NCI-H69 (cell line): ENCODE results near the gene IL1R2.

Experiments used
- DNase-seq: peaks from one replicate; lab custom pipeline; 2025; lab: John Stamatoyannopoulos, UW

IL1R2 gene

GRCh38 chr2:101975171-101975870 lies 16.4 kb upstream of the IL1R2 start:
- DNase-seq, result no peak

GRCh38 chr2:101976891-101977290 lies 14.9 kb upstream of the IL1R2 start:
- no peak for DNase-seq

DNA sequence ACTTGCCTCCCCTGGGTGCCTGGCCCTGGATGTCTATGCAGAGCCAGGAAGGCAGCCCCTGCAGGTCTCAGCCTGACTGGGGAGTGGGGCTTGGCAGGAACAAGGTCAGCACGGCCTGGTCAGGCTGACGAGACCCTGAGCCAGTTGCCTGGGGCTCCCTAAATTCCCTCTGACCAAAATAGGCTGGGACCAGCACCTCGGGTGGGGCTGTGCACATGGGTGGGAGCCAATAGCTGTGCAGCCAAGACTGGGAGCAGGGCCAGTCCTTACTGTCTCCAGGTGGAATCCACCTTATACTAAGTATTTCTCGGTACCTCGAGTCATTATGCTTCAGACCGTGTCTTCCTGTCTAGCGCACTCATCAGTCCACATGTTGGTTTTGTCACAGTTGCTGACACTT lies 11.4 kb upstream of the IL1R2 start:
- no peak for DNase-seq

- no peak for DNase-seq
Observed at GRCh38 chr2:101981066-101981465, 10.7 kb upstream of the IL1R2 start.

DNA sequence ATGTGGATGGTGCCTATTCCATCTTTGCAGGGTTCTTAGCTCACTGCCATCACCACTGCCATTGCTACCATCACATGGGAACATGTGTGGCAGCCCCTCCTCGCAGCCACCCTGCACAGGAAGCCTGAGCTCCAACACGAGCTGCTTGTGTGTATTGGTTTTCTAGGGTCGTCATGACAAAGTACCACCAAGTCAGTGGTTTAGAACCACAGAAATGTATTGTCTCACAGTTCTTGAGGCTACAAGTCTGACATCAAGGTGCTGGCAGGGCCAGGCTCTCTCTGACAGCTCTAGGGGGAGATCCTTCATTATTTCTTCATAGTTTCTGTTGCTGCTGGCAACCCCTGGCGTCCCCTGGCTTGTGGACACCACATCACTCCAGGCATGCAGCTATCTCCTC lies 10.3 kb upstream of the IL1R2 start:
- DNase-seq, result no peak

- DNase-seq, result no peak
Observed at GRCh38 chr2:101982495-101983029, 9.2 kb upstream of the IL1R2 start.

GRCh38 chr2:101983486-101983885 lies 8.3 kb upstream of the IL1R2 start:
- DNase-seq, result peak; percentile 17

GRCh38 chr2:101983928-101984327 lies 7.8 kb upstream of the IL1R2 start:
- no peak for DNase-seq

DNA sequence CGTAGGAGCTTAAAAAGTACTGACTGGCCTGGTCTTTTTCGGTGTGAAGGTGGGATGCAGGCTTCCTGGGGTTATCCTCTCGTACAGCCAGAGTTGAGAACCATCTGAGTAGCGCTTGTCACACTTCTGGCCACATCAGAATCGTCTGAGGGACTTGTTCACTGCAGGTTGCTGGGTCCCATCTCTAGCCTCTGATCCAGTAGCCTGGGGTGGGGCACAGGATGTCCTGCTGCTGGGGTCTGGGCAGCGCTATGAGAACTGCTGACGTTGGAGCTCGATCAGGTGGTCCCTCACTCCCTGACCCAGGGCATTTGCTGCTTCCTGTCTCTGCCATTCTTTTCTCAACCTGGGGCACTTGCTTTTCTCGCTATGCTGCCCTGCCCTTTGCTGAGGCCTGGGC lies 7.1 kb upstream of the IL1R2 start:
- no peak for DNase-seq

GRCh38 chr2:101985101-101985792 lies 6.5 kb upstream of the IL1R2 start:
- peak; percentile 2 for DNase-seq

DNA sequence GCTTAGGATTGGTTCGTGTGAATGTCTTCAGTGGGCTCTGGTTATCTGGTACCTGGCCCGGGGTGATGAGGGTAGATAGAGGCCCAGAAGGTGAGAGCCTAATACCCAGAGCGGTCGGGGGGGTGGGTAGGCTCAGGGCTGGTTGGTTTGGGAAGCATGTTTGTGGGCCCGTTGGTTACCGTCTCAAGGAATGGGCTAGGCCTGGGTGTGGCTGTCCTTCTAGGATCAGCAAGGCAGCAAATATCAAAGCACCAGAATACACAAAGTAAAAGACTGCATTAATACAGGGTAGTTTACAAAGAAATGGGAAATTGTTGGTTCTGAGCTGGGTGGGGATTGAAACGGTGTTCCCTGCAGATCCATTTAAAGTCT lies 6.0 kb upstream of the IL1R2 start:
- no peak for DNase-seq

GRCh38 chr2:101986376-101986775 lies 5.4 kb upstream of the IL1R2 start:
- DNase-seq, result peak; percentile 8

DNA sequence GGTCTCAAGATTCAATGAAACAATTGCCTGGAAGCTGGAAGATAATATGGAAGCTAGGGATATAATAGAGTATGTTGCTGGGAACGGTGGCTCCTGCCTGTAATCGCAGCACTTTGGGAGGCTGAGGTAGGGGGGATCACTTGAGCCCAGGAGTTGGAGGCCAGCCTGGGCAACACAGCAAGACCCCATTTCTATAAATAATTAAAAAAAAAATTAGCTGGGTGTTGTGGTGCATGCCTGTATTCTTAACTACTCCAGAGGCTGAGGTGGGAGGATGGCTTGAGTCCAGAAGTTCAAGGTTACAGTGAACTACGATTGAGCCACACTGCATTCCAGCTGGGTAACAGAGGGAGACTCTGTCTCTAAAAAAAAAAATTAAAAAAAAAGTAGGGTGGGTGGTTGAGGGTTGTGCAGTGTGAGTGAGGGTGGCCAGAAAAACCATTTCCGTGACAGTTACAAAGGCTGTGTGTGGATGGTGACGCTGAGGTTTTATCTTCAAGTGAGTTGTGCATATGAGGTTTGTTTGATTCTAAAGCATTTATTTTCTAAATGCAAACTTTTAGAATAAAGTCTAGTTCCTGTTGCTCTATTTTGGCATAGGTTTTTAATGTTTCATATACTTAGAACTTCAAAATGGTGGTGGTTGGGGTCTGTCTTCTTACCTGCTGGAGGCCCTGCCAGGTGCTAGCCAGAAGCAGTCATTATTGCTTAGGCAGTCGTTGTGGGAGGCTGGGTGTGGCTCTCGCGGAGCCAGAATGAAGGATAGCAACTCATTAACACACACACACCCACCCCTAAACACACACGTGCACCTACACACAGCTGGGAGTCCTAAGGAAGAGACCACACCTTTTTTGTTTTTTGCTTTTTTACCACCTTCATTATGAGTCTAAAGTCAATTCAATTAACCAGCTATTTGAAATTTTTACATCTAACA lies 4.7 kb upstream of the IL1R2 start:
- DNase-seq, result peak; percentile 1

- DNase-seq, result no peak
Observed at GRCh38 chr2:101987832-101988231, 3.9 kb upstream of the IL1R2 start.

DNA sequence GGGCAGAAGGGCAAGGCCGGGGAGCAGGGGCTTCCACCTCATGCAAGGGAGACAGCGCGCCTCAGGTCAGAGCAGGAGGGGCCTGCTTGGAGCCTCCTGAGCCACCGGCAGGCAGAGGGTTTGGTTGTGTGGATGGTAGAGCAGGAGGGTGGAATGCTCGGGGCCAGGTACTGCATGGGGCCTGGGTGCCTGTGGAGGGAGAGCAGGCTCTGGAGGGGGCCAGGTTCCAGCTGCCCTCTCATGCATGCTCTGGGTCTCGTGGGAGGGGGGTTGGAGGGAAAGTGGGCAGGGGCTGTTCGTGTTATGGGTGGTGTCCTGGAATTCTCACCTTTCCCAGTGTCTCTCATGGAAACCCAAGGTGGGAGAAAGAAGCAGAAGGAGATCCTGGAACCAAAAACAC lies 3.2 kb upstream of the IL1R2 start:
- no peak for DNase-seq

GRCh38 chr2:101989740-101990460 lies 1.9 kb upstream of the IL1R2 start:
- no peak for DNase-seq

GRCh38 chr2:101993772-101994171 lies 2.0 kb downstream of the IL1R2 start:
- DNase-seq, result no peak

- DNase-seq, result no peak
Observed at GRCh38 chr2:101995019-101995418, 3.3 kb downstream of the IL1R2 start.

- DNase-seq, result no peak
Observed at GRCh38 chr2:101995804-101996203, 4.0 kb downstream of the IL1R2 start.

DNA sequence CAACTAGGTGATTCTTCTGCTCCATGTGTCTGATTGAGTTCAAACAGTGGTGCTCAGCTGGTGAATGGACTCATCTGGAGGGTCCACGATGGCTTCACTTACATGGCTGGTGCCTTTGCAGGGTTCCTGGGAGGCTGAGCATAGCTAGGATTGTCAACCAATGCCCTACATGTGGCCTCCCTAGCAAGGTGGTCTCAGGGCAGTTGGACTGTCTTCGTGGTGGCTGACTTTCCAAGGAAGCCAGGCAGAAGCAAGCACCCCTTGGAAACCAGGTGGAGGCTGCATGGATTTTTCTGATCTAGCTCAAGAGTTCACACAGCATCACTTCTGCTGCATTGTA lies 6.8 kb downstream of the IL1R2 start:
- DNase-seq, result no peak

DNA sequence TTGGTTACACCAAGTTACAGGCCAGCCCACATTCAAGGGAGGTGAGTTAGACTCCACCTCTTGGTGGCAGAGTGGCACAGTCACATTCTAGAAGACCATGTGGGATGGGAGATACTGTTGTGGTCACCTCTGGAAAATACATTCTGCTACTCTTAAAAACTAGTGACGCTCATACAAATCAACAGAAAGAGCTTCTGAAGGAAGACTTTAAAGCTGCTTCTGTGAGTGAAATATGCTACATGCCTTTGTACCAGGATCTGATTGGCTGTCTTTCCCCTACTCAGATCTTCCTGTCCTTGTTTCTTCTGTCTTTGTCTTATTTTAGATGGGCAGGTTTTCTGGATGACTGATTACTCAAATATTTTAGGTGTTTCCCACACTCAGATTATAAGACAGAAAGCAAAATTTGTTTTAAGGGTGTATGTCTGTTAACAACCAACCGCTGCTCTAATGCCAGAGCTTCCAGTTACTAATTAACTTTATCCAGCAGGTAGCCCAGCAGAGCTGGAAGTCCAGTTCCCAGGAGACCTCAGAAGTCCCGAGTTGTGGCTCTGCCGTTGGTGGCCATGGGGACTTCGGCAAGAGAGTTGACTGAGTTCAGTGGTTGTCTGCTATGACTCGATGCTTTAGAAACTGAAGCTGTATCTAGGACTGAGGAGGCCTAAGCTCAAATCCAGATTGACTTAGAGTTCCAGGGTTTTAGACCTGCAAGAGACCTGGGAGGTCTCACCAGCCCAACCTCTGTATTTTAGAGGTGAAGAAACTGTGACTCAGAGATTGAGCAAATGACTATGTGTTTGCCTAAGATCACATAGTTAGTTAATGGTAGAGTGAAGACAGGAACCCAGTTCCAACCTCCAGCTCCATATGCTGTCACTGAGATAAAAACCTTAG lies 7.4 kb downstream of the IL1R2 start:
- no peak for DNase-seq
